ENCODE measurements around the gene ARSB.

The ARSB gene

GRCh38 chr5:78751872-78752271 is 233.2 kb downstream of the ARSB start:
- no peak for TF ChIP-seq CTCF (IDR thresholded peaks at IDR 0.05; ENCODE audit: insufficient read depth, low read length, poor library complexity, severe bottlenecking)
- DNase-seq (ENCODE audit: extremely low read depth, insufficient read length): no peak
- Histone ChIP-seq H3K27me3 (replicated peaks; ENCODE audit: control insufficient read depth, insufficient read depth, low read length) (no peaks in the 10 kb centered on the region), H3K36me3 (ENCODE audit: control insufficient read depth, insufficient read depth, low read length) (no peaks in the 10 kb centered on the region), H3K4me3 (replicated peaks; ENCODE audit: low read depth, low read length) (no peak overlapping the region)

GRCh38 chr5:78750281-78750680 is 234.8 kb downstream of the ARSB start:
- H3K27me3 ChIP-seq (replicated peaks; ENCODE audit: control insufficient read depth, insufficient read depth, low read length): no peaks in the 10 kb centered on the region
- DNase-seq (ENCODE audit: extremely low read depth, insufficient read length): no peak

GRCh38 chr5:78747705-78748359 is 237.3 kb downstream of the ARSB start:
- no peak for TF ChIP-seq CTCF (IDR thresholded peaks at IDR 0.05; ENCODE audit: insufficient read depth, low read length, poor library complexity, severe bottlenecking)
- Histone ChIP-seq H3K36me3 (ENCODE audit: control insufficient read depth, insufficient read depth, low read length) (no peaks in the 10 kb centered on the region), H3K27me3 (replicated peaks; ENCODE audit: control insufficient read depth, insufficient read depth, low read length) (no peaks in the 10 kb centered on the region), H3K4me3 (replicated peaks; ENCODE audit: low read depth, low read length) (no peak overlapping the region)
- no peak for DNase-seq (ENCODE audit: extremely low read depth, insufficient read length)

More at GRCh38 chr5:78750281-78750680, 234.8 kb downstream of the ARSB start:
- TF ChIP-seq CTCF (IDR thresholded peaks at IDR 0.05; ENCODE audit: insufficient read depth, low read length, poor library complexity, severe bottlenecking): no peak
- Histone ChIP-seq H3K4me3 (replicated peaks; ENCODE audit: low read depth, low read length) (no peak overlapping the region), H3K36me3 (ENCODE audit: control insufficient read depth, insufficient read depth, low read length) (no peaks in the 10 kb centered on the region)

- TF ChIP-seq CTCF (IDR thresholded peaks at IDR 0.05; ENCODE audit: insufficient read depth, low read length, poor library complexity, severe bottlenecking): no peak
- no peak for DNase-seq (ENCODE audit: extremely low read depth, insufficient read length)
- Histone ChIP-seq H3K27me3 (replicated peaks; ENCODE audit: control insufficient read depth, insufficient read depth, low read length) (no peaks in the 10 kb centered on the region), H3K4me3 (replicated peaks; ENCODE audit: low read depth, low read length) (no peak overlapping the region), H3K36me3 (ENCODE audit: control insufficient read depth, insufficient read depth, low read length) (no peaks in the 10 kb centered on the region)
Measured at GRCh38 chr5:78747055-78747454, 238.1 kb downstream of the ARSB start.

GRCh38 chr5:78746021-78746770 is 238.9 kb downstream of the ARSB start:
- no peak for TF ChIP-seq CTCF (IDR thresholded peaks at IDR 0.05; ENCODE audit: insufficient read depth, low read length, poor library complexity, severe bottlenecking)
- DNase-seq (ENCODE audit: extremely low read depth, insufficient read length): no peak
- no peak overlapping the region for H3K4me3 ChIP-seq (replicated peaks; ENCODE audit: low read depth, low read length)
- no peaks in the 10 kb centered on the region for H3K27me3 ChIP-seq (replicated peaks; ENCODE audit: control insufficient read depth, insufficient read depth, low read length)
- no peaks in the 10 kb centered on the region for H3K36me3 ChIP-seq (ENCODE audit: control insufficient read depth, insufficient read depth, low read length)

All from GM06990 (cell line).